Measurements from ENCODE around the gene ARHGAP1.

The ARHGAP1 gene

DNA sequence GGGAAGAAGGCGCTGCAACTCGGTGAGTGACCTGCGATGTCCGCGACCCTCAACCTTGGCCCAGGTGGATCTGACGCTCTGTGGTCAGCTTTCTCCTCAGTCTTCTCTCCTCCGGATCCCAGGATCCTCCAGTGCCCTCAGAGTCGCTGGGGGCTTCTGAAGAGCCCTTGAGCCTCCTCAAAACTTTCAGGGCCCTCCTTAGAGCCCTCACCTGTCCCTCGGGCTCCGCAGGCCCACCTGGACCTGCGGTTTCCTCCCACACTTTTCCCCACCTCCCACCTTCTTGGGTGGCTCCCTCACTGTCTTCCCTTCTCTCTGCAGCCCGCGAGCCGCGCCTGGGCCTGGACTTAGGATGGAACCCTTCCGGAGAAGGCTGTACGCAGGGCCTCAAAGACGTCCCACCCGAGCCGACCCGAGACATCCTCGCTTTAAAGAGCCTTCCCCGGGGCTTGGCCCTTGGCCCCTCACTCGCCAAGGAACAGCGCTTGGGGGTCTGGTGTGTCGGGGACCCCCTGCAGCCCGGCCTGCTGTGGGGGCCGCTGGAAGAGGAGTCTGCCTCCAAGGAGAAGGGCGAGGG, 747 bp upstream of the ARHGAP1 start:
- Histone ChIP-seq H3K9ac (ENCODE audit: low read depth, low read length) (peak overlapping the region; percentile 94), H3K36me3 (ENCODE audit: insufficient read depth, low read length) (peaks cover 41% of the 10 kb centered on the region), H3K4me1 (ENCODE audit: control insufficient read depth, insufficient read depth, low read length) (peaks cover 33% of the 10 kb centered on the region)

DNA sequence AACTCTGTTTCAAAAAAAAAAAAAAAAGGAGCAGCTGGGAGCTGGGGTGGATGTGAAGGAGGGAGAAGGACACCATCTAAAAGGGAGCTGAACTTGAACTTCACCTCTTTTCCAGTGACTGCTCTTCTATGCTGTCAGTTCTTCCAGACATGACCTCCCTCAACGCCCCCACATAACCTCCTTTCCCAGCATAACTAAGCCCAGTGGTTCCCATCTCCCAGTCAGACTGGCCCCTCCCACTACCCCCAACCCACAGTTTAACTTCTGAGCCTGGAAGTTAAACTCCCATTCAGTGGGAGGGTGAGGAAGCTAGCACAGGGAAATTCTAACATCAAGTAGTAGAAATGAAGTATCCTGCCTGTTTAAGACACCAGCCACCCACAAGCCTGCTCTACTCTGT, 1.8 kb downstream of the ARHGAP1 start:
- Histone ChIP-seq H3K9me3 (replicated peaks; ENCODE audit: low read length) (no peaks in the 10 kb centered on the region), H3K4me2 (ENCODE audit: low read length) (peak overlapping the region; percentile 90), H3K36me3 (ENCODE audit: insufficient read depth, low read length) (peaks cover 40% of the 10 kb centered on the region), H3K4me3 (ENCODE audit: low read length) (peak overlapping the region; percentile 31), H3K27me3 (ENCODE audit: control insufficient read depth, insufficient read depth, low read length) (no peaks in the 10 kb centered on the region), H3K9ac (ENCODE audit: low read depth, low read length) (peak overlapping the region; percentile 94), H3K4me1 (ENCODE audit: control insufficient read depth, insufficient read depth, low read length) (peaks cover 55% of the 10 kb centered on the region)

More for the DNA sequence above, 747 bp upstream of the ARHGAP1 start:
- Histone ChIP-seq H3K4me3 (ENCODE audit: low read length) (peak overlapping the region; percentile 99), H3K9me3 (replicated peaks; ENCODE audit: low read length) (no peaks in the 10 kb centered on the region), H3K27me3 (ENCODE audit: control insufficient read depth, insufficient read depth, low read length) (no peaks in the 10 kb centered on the region), H3K4me2 (ENCODE audit: low read length) (peak overlapping the region; percentile 90)

DNA sequence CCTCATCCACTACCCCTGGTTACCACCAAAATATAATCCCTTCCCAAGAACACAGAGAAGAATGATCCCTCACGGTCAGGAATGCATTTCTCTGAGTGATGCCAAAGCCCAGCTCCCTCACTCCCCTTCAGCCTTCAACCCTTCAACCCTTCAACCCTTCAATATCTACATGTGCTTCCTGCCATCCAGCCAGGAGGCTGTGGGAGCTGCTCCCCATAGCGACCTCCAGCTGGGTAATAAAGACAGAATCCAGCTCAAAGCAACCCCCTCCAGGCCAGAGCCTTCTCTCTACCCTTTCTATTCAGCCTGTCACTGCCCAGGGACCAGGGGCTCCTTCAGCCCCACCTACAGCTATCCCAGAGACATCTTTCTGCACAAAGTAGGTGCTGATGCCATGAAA, 2.7 kb downstream of the ARHGAP1 start:
- Histone ChIP-seq H3K9ac (ENCODE audit: low read depth, low read length) (peak overlapping the region; percentile 20), H3K9me3 (replicated peaks; ENCODE audit: low read length) (no peaks in the 10 kb centered on the region), H3K4me2 (ENCODE audit: low read length) (peak overlapping the region; percentile 90), H3K36me3 (ENCODE audit: insufficient read depth, low read length) (peaks cover 31% of the 10 kb centered on the region), H3K4me3 (ENCODE audit: low read length) (peak overlapping the region; percentile 29), H3K4me1 (ENCODE audit: control insufficient read depth, insufficient read depth, low read length) (peaks cover 58% of the 10 kb centered on the region), H3K27me3 (ENCODE audit: control insufficient read depth, insufficient read depth, low read length) (no peaks in the 10 kb centered on the region)

DNA sequence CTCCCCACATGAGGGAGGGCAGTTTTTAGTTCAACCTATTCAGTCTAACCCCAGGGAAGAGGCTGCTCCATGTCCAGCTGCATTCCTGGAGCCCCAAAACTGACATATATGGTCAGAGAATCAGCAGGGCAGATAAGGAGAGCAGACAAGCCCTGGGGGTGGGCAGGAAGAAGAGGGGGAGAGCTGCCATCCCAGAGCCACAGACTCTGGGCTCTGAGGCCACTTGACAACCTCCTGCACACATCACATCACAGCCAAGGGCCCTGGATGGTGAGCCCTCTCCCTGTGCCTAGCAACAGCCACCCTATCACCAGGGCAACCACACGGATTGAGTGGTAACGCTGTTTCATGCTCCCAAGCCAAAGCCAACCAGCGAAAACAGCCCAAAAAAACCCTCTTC, 3.1 kb downstream of the ARHGAP1 start:
- H3K27me3 ChIP-seq (ENCODE audit: control insufficient read depth, insufficient read depth, low read length) = no peaks in the 10 kb centered on the region
- H3K36me3 ChIP-seq (ENCODE audit: insufficient read depth, low read length) = peaks cover 28% of the 10 kb centered on the region
- no peak overlapping the region for H3K9ac ChIP-seq (ENCODE audit: low read depth, low read length)
- H3K9me3 ChIP-seq (replicated peaks; ENCODE audit: low read length) = no peaks in the 10 kb centered on the region
- H3K4me2 ChIP-seq (ENCODE audit: low read length) = peak overlapping the region; percentile 90
- H3K4me1 ChIP-seq (ENCODE audit: control insufficient read depth, insufficient read depth, low read length) = peaks cover 58% of the 10 kb centered on the region
- H3K4me3 ChIP-seq (ENCODE audit: low read length) = peak overlapping the region; percentile 29

DNA sequence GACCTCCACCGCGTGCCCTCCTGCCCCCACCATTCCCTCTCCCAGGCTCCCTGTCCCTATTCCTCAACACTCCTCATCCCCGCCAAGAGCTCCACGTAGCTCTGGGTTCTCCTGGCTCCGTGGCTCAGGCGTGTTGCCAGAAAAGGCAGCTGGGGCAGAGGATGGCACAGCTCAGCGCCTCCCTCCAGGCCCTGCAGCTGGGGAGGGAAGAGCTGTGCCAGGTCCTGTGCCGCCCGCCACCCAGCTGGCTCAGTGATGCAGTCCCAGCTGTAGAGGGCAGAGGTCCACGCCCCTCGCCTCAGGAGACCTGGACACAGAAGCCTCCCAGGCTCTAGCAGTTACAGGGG, 4.2 kb downstream of the ARHGAP1 start:
- no peak overlapping the region for H3K9ac ChIP-seq (ENCODE audit: low read depth, low read length)

DNA sequence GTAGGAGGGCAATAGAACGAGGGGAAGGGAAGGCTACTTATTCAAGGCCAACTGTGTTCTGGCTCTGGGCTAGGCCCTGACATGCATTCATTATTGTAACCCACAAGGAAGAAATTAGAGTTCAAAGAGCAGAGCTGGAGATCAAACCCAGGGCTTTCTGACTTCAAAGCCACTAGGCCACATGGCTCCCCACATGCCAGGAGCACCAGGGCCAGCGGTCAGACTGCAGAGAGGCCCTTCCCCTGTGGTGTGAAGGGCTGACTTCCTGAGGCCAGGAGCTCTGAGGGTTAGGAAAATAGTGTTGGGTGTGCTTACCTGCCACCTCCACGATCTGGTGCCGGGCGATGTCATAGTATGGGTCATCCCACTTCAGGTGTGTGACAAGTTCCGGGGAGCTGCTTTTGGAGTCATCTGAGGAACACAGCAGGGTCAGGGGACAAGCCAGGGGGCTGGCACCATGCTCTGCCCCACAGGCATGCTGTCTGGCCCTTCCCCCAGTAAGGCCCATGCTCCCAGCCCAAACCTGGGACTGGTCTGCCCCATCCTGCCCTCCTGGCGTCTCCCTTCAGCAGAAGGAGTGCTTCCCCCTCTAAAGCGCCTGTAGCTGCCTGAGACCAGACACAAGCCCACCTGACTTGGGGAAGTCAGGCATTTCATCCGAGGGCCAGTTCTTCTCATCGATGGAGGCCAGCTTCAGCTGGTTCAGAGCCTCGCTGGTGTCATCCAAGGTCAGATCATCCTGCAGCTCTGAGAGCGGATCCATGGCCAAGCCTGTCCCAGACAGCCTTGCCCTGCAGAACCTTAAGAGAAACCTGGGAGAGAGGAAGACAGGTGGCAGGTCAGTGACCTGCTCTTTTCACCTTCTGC, 4.8 kb downstream of the ARHGAP1 start:
- H3K27me3 ChIP-seq (ENCODE audit: control insufficient read depth, insufficient read depth, low read length) = no peaks in the 10 kb centered on the region
- peaks cover 53% of the 10 kb centered on the region for H3K4me1 ChIP-seq (ENCODE audit: control insufficient read depth, insufficient read depth, low read length)
- H3K4me2 ChIP-seq (ENCODE audit: low read length) = no peak overlapping the region
- no peak overlapping the region for H3K4me3 ChIP-seq (ENCODE audit: low read length)
- no peaks in the 10 kb centered on the region for H3K9me3 ChIP-seq (replicated peaks; ENCODE audit: low read length)
- H3K36me3 ChIP-seq (ENCODE audit: insufficient read depth, low read length) = peaks cover 38% of the 10 kb centered on the region
- H3K9ac ChIP-seq (ENCODE audit: low read depth, low read length) = no peak overlapping the region

More for the DNA sequence above, 4.2 kb downstream of the ARHGAP1 start:
- peaks cover 53% of the 10 kb centered on the region for H3K4me1 ChIP-seq (ENCODE audit: control insufficient read depth, insufficient read depth, low read length)
- no peak overlapping the region for H3K4me3 ChIP-seq (ENCODE audit: low read length)
- no peaks in the 10 kb centered on the region for H3K9me3 ChIP-seq (replicated peaks; ENCODE audit: low read length)
- peaks cover 34% of the 10 kb centered on the region for H3K36me3 ChIP-seq (ENCODE audit: insufficient read depth, low read length)
- no peak overlapping the region for H3K4me2 ChIP-seq (ENCODE audit: low read length)
- no peaks in the 10 kb centered on the region for H3K27me3 ChIP-seq (ENCODE audit: control insufficient read depth, insufficient read depth, low read length)

DNA sequence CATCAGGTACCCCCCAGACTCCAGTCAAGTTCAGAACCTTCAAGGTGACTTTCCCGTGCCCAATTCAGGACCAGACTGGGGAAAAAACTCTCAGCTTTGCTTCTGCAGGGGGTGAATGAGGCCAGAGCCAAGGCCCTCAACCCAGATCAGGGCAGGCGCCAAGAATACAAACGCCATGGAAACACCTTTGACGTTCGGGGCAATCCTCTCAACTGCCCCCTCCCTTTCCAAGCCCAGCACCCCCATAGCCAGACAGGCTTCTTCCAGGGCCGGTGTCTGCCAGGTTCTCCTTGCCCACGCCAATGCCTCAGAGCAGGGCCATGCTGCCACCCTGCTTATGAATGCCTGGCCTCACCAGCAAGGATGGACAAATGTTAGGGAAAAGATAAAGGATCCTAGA, 5.8 kb downstream of the ARHGAP1 start:
- no peak overlapping the region for H3K4me3 ChIP-seq (ENCODE audit: low read length)
- peaks cover 39% of the 10 kb centered on the region for H3K36me3 ChIP-seq (ENCODE audit: insufficient read depth, low read length)
- H3K9ac ChIP-seq (ENCODE audit: low read depth, low read length) = peak overlapping the region; percentile 10
- no peaks in the 10 kb centered on the region for H3K9me3 ChIP-seq (replicated peaks; ENCODE audit: low read length)
- H3K4me1 ChIP-seq (ENCODE audit: control insufficient read depth, insufficient read depth, low read length) = peaks cover 53% of the 10 kb centered on the region
- H3K4me2 ChIP-seq (ENCODE audit: low read length) = no peak overlapping the region
- H3K27me3 ChIP-seq (ENCODE audit: control insufficient read depth, insufficient read depth, low read length) = no peaks in the 10 kb centered on the region

DNA sequence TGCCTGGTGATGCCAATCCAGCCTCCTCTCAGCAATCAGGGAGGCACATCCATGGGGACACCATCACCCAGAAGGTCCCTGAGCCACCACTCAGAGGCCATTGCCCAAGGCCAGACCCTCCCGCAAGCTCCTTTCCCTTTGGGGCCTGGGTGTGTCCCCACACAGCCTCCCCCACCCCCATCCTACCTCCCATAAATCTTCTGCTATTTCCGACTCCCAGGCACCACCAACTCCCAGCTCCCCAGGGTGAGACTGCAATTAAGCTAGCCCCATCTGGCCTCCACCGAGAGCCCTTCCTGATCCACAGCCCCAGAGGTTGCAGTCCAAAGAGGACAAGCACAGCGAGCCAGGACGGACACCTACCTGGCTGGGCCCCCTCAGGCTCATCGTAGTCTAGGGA, 6.3 kb downstream of the ARHGAP1 start:
- Histone ChIP-seq H3K4me2 (ENCODE audit: low read length) (no peak overlapping the region), H3K27me3 (ENCODE audit: control insufficient read depth, insufficient read depth, low read length) (no peaks in the 10 kb centered on the region), H3K9me3 (replicated peaks; ENCODE audit: low read length) (no peaks in the 10 kb centered on the region), H3K9ac (ENCODE audit: low read depth, low read length) (peak overlapping the region; percentile 10), H3K4me3 (ENCODE audit: low read length) (no peak overlapping the region), H3K36me3 (ENCODE audit: insufficient read depth, low read length) (peaks cover 39% of the 10 kb centered on the region), H3K4me1 (ENCODE audit: control insufficient read depth, insufficient read depth, low read length) (peaks cover 48% of the 10 kb centered on the region)

DNA sequence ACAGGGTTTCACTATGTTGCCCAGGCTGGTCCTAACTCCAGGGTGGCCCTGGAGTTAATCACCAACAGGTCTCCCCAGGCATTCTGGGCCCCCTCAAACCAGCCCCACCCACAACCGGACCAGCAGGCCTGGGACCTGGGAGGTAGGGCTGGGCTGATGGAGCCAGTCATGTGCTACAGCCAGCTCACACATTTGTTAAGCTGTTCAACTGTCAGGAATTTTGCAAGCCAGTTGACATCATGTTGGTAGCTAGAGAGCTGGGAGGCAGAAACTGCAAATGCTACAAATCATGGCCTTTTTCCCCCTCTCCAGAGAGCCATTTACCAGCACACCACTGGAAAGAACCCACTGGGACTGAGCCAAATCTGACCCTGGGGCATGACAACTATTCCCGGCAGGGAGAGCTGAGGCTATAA, 6.8 kb downstream of the ARHGAP1 start:
- no peak overlapping the region for H3K4me3 ChIP-seq (ENCODE audit: low read length)
- H3K27me3 ChIP-seq (ENCODE audit: control insufficient read depth, insufficient read depth, low read length) = no peaks in the 10 kb centered on the region
- no peaks in the 10 kb centered on the region for H3K9me3 ChIP-seq (replicated peaks; ENCODE audit: low read length)
- no peak overlapping the region for H3K4me2 ChIP-seq (ENCODE audit: low read length)
- peaks cover 44% of the 10 kb centered on the region for H3K4me1 ChIP-seq (ENCODE audit: control insufficient read depth, insufficient read depth, low read length)
- H3K36me3 ChIP-seq (ENCODE audit: insufficient read depth, low read length) = peaks cover 39% of the 10 kb centered on the region
- no peak overlapping the region for H3K9ac ChIP-seq (ENCODE audit: low read depth, low read length)

DNA sequence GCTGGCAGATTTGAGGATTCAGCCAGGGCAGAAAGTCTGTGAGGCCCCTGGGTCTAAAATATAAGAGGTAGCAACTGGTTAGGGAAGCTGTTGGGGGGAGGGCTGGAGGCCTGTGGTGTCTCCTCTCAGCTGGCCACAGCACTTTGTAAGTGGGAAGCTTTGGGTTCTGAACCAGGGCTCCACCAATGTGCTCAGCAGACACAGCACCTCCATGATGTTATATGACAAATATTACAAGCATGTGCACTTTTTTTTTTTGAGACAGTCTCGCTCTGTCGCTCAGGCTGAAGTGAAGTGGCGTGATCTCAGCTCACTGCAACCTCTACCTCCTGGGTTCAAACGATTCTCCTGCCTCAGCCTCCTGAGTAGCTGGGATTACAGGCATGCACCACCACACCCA, 8.0 kb downstream of the ARHGAP1 start:
- Histone ChIP-seq H3K27me3 (ENCODE audit: control insufficient read depth, insufficient read depth, low read length) (no peaks in the 10 kb centered on the region), H3K4me1 (ENCODE audit: control insufficient read depth, insufficient read depth, low read length) (peaks cover 45% of the 10 kb centered on the region), H3K9me3 (replicated peaks; ENCODE audit: low read length) (no peaks in the 10 kb centered on the region), H3K4me3 (ENCODE audit: low read length) (no peak overlapping the region), H3K36me3 (ENCODE audit: insufficient read depth, low read length) (peaks cover 49% of the 10 kb centered on the region), H3K4me2 (ENCODE audit: low read length) (no peak overlapping the region), H3K9ac (ENCODE audit: low read depth, low read length) (no peak overlapping the region)

DNA sequence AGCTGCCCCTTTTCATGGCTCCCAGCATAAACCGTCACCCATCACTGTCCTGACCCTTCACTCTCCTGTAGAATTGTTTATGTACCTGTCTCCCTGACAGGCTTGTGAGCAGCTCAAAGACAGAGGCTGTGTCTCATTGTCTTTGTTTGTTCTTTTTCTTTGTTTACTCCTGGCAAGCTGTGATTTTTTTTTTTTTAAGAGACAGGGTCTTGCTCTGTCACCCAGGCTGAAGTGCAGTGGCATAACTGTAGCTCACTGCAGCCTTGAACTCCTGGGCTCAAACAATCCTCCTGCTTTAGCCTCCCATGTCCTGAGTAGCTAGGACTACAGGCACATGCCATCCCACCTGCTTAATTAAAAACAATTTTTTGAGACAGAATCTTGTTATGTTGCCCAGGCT, 9.7 kb downstream of the ARHGAP1 start:
- Histone ChIP-seq H3K36me3 (ENCODE audit: insufficient read depth, low read length) (peaks cover 57% of the 10 kb centered on the region), H3K9ac (ENCODE audit: low read depth, low read length) (no peak overlapping the region), H3K27me3 (ENCODE audit: control insufficient read depth, insufficient read depth, low read length) (no peaks in the 10 kb centered on the region), H3K4me2 (ENCODE audit: low read length) (no peak overlapping the region), H3K4me3 (ENCODE audit: low read length) (no peak overlapping the region), H3K4me1 (ENCODE audit: control insufficient read depth, insufficient read depth, low read length) (peaks cover 39% of the 10 kb centered on the region), H3K9me3 (replicated peaks; ENCODE audit: low read length) (no peaks in the 10 kb centered on the region)

Data from skeletal muscle satellite cell (primary cell).